GM23248 (cell line): Measurements from ENCODE around the gene CDKAL1.

ENCODE experiments used
- EZH2 ChIP-seq: fragments of 200-600 bp; sonication (generic); IDR thresholded peaks from 2 replicates; pipeline ENCODE4 v1.6.1; 2018; ENCODE audit warnings: antibody characterized with exemption, mild to moderate bottlenecking; ENCODE audit not compliant: insufficient read depth, poor library complexity, severe bottlenecking
- EZH2phosphoT487 ChIP-seq: fragments of 200-600 bp; sonication (generic); IDR thresholded peaks from 2 replicates; pipeline ENCODE4 v1.6.1; 2018; ENCODE audit warnings: antibody characterized with exemption, moderate library complexity, mild to moderate bottlenecking, low read depth; ENCODE audit not compliant: insufficient read depth

DNA sequence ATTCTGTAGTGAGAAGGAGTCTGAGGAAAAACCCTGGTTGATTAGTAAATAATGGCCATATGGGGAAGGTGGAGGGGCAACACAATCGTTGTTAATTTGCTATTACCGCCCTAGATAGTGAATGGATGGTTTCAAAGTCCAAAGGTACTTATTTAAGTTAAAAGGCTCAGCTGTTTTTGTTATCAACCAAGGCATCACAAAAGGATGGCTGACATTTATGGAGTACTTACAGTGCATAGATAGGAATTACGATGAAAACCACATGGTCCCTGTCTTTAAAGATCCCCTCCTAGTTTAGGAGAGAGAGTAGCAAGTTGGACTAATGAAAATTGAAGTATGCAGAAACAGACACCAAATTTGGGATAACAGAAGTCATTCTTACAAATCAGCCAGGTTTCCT lies 319.6 kb downstream of the CDKAL1 start:
- TF ChIP-seq EZH2phosphoT487 (no peak), EZH2 (no peak)
